NB4 (cell line): ENCODE data around the gene ADAM12.

Experiments used
- MYC ChIP-seq: IDR thresholded peaks from 2 replicates; pipeline ENCODE4 v1.6.1; 2011; ENCODE audit warnings: low read depth, low read length
- POLR2A ChIP-seq: IDR thresholded peaks from 2 replicates; pipeline ENCODE4 v1.6.1; 2011; ENCODE audit warnings: mild to moderate bottlenecking; ENCODE audit not compliant: insufficient read length; ENCODE audit errors: extremely low read depth
- TF ChIP-seq, protein P1 (sequence below): IDR thresholded peaks from 2 replicates; pipeline ENCODE4 v1.6.1; 2011; ENCODE audit warnings: low read depth, low read length
- TF ChIP-seq, protein P2 (sequence below): IDR thresholded peaks from one replicate; pipeline ENCODE4 v1.5.1; 2012; ENCODE audit warnings: low read depth, low read length

DNA sequence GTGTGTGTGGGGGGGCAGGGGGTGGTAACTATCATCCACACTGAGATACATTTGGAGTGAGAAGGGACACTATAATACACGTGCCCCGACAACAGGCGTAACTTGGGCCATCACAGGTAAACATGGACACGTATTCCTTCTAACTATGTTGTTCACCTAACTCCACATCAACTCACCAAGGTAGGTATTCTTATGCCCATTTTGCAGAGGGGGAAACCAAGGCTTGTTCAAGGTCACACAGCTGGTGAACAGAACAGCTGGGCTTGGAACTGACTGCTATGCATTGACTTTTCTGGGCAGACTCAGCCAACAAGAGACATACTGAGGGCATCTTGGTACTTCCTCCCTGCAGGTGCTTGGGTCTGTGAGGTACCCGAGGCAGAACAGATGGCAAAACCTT is 170.1 kb downstream of the ADAM12 start:
- TF ChIP-seq, protein P1, sequence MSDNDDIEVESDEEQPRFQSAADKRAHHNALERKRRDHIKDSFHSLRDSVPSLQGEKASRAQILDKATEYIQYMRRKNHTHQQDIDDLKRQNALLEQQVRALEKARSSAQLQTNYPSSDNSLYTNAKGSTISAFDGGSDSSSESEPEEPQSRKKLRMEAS, result no peak
- TF ChIP-seq, protein P2, sequence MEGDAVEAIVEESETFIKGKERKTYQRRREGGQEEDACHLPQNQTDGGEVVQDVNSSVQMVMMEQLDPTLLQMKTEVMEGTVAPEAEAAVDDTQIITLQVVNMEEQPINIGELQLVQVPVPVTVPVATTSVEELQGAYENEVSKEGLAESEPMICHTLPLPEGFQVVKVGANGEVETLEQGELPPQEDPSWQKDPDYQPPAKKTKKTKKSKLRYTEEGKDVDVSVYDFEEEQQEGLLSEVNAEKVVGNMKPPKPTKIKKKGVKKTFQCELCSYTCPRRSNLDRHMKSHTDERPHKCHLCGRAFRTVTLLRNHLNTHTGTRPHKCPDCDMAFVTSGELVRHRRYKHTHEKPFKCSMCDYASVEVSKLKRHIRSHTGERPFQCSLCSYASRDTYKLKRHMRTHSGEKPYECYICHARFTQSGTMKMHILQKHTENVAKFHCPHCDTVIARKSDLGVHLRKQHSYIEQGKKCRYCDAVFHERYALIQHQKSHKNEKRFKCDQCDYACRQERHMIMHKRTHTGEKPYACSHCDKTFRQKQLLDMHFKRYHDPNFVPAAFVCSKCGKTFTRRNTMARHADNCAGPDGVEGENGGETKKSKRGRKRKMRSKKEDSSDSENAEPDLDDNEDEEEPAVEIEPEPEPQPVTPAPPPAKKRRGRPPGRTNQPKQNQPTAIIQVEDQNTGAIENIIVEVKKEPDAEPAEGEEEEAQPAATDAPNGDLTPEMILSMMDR, result no peak
- TF ChIP-seq POLR2A (no peak), MYC (no peak)
